T-helper 9 cell (primary cell): ENCODE measurements around the gene SNX20.

Experiments
- DNase-seq: peaks from one replicate; pipeline ENCODE4 v3.0.0-alpha.2; 2020

SNX20 gene

DNA sequence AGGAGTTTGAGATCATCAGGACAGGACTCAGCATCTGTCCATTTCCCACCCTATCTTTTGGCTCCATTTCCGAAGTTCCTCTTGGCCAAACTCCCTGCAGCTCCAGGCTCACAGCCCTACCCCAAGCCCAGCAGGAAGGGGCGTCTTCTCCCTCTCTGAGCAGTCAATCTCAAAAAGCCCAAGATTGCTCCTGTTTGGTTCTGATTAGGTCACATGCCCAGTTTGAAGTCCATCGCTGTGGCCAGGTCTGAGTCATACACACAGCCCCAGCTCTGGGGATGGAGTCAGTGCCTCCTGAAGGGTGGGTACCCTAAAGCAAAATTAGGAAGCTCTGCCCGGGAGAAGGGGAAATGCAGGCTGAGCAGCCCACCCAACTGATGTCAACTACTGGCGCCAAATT lies 23.9 kb downstream of the SNX20 start:
- DNase-seq, result no peak

DNA sequence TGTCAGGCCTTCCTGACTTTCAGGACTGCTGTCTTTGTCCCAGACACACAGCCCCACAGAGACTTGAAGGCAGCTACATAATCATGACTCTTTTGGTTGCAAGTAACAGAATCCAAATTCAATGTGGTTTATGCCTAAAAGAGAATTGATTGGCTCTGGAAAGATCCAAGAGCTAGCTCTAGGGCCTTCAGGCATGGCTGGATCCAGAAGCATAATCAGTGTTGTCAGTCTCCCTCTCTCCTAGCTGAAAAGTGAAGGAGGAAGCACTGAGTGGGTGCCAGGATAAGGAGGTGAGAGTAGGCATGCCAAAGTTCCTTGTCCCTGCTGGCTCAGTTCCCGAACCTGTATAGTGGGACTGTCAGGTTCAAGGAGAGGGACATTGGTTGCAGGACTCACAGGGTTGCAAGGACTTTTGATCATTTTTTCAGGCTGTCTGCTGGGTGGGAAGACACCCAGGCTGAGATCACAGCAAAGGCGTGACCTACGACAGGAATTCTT lies 25.5 kb downstream of the SNX20 start:
- no peak for DNase-seq

DNA sequence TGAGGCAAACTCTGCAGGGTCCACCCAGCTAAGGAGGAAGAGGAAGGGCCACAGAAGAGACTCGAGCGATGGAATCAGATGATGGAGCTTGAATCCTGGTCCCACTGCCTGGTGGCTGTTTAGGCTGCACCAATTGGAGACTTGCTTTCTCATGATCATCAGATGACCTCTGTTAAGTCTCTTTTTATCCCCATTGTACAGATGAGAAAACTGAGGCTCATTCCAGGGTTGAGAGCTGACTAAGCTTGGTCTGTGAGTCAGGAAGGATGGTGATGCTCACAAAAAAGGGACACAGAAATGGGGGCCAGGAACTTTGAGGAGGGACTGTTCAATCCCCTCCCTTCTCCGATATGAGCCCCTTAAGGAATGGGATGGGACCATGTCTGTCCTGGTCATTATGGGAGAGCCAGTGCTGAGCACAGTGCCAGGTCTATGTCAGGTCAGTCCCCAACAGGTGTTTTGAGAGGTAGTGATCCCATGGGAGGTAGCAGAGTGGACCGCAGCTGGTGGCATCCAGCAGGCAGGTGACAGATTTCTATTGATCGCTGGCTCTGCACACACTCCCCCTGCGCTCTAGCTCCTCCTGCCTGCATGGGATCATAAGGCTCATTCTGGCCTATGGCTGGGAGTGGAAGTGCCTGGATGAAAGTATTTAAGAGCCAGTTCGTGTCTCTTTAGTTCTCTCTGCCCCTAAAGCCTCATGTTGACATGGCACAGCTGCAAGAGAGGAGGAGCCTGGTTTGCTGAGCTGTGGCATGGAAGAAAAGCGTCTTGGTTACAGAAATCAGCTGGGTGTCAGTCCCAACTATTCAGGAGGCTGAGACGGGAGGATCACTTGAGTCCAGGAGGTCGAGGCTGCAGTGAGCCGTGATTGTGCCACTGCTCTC lies 27.2 kb downstream of the SNX20 start:
- no peak for DNase-seq

DNA sequence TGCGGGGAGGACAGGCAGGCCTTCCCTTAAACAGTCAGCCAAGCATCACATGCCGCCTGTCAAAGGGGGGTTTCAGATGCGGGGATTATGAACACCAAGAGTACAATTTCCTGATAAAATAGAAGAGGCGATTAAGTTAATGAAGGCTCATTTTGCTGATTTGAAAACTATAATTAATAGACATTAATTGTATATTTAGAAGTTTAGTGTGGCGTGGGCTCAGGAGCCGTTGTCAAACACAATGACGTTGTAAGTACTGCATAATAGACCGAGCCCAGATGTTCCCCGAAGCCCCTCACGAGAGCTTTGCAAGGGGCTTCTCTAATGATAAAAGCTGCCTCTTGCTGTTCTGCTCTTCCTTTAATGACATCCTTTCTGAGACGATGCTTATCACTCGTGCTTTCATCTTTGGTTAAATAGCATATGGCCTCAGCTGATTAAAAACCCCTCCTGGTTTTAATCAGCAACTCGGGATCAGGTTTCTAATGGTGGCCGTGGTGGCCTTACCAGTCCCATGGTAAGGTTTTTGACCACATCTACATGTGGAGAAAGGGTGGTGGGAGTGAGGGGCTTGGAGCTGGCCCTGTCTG lies 28.2 kb downstream of the SNX20 start:
- no peak for DNase-seq

DNA sequence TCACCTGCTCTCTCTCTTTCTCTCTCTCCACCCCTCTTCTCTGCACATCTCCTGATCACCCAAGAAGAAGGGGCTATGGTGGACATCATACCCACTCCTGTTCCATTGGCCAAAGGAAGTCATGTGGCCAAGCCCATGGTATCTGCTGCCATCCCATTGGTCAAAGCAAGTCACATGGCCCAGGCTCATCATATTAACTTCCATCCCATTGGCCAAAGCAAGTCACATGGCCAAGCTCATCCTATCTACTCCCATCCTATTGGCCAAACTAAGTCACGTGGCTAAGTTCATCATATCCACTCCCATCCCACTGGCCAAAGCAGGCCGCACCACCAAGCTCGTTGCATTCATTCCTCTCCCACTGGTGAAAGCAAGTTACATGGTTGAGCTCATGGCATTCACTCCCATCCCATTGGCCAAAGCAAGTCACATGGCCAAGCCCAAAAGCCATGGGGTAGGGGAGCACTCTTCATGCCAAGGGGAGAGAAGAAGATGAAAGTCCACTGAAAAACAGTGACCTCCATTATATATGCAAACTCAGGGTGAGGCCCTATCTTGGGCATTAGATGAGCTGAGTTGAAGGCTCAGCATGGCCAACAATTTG lies 29.2 kb downstream of the SNX20 start:
- DNase-seq, result no peak

DNA sequence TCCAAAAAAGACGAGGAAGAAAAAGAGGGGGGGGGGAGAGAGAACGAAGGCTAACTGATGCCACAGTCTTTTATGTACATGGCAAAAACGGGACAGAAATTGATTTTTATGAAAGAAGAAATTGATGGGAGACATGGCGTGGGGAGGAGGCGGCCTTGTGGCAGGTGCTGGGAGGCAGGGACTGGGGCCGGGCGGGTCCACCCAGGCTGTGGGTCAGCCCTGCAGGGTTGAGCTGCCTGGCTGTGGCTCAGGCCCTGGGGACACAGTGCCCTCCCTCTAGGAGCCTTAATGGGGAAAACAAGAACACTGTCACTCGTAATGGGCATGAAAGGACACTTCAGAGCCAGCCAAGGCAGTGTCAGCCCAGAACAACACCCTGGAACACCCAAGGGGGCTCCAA lies 34.8 kb downstream of the SNX20 start:
- no peak for DNase-seq

DNA sequence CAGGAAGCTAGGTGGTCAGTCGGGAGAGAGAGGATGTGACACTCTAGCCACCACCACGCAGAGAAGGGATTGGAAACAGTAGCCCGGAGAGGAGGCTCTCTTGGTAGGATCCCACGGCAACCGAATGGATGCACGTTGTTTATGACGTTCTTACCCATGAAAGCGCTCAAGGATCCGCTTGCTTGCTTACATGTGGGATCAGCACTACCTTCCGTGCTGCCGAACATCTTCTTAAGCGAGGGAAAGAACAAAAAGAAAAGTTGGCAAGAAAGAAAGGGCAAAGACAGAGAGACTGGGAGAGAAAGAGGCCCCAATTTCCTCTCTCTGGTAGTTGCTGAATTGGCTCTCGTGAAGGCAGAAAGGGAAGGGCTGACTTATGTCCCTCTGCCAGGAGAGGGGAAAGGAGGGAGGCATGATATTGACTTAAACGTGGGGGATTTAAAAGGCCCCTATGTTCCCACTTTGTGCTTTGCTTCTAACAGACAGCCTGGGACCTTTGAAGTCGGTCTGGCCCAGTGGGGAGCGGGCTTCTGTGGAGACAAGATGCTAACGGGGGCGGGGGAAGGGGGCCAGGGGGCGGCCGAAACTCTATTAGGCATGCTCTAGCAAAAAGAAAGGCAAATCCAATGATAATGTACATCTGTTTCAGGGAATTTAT lies 35.4 kb downstream of the SNX20 start:
- DNase-seq, result no peak

DNA sequence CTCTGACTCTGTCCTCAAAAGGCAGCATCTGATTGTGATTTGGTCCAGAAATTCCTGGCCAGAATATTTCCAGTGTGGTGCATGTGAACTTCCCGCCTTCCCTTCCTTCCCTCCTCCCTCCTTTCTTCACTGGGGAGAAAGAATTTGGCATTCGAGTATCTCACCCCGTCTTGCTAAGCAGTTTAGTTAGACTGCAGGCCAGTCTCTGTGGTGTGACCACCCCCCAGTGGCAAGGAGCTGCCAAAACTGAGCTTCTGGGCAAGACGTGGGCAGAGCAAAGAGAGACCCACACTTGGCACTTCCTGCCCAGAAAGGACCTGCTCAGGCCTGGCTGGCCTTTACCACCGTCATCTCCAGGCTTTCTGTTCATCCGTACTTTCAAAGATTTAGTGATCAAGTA lies 36.4 kb downstream of the SNX20 start:
- no peak for DNase-seq

DNA sequence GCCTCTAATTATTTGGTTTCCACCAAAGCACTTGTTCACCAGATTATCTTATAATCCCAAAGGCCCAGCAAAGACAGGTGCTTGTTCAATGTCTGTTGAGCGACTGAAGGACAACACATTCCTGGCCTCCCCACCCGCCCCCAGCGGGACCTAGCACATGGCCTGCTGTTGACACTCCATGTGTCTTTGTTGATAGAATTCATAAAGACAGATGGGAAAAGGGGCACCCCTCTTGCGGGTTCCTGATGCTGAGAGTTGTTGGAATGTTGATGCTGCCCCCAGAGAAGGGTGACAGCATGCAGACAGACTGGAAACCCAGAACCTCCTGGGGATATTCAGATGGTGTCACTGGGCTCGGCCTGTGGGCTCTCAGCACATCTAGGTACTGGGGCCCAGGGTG lies 36.9 kb downstream of the SNX20 start:
- DNase-seq, result no peak

DNA sequence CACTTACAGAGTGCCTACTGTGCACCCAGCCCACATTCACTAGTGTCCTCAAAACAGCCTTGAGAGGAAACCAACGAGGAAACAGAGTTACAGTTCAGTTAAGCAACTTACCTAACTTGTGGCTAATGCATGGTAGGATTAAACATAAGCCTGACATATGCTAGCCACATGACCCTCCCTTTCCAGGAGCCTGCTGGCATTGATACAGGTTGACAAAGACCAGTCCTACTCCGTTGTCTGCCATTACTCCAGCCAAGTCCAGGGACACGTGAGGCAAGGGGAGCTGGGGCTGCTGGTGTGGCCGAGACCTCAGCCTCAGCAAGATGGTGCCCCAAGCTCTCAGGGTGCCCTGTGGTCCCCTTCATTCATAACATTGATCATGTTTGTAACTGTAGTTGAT lies 37.9 kb downstream of the SNX20 start:
- no peak for DNase-seq

DNA sequence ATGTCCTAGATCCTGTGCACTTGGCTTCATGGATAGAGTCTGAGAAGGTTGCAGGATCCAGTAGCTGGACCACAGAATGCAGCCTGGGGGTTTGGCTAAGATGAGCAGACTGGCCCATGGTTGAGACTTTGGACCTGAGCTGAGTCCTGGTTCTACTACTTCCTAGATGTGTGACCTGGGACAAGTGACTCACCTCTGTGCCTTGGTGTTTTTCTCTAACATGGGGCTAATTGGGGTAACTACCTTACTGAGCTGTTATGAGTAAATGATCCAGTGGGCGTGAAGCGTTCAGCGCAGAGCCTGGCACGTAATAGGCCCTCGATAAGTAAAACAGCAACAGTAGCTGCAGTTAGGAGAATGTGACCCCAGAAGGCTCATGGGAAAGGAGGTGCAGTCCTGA lies 38.8 kb downstream of the SNX20 start:
- DNase-seq, result no peak

DNA sequence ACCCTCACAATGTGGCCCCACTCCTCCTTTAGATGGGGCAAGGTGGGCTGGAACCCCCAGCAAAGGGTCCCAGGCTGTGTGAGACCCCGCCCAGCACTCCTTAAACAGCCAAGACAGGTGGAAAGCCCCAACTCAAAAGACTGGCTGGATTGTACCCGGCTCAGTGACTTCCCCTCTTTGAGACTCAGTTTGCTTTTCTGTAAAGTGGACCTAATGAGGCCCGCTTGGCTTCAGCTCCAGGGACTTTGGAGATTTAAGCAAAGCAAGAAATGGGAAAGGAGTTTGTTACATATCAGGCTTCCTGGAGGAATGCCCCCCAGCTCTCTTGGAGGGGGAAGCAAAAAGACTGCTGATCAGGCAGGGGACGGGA lies 39.3 kb downstream of the SNX20 start:
- no peak for DNase-seq

DNA sequence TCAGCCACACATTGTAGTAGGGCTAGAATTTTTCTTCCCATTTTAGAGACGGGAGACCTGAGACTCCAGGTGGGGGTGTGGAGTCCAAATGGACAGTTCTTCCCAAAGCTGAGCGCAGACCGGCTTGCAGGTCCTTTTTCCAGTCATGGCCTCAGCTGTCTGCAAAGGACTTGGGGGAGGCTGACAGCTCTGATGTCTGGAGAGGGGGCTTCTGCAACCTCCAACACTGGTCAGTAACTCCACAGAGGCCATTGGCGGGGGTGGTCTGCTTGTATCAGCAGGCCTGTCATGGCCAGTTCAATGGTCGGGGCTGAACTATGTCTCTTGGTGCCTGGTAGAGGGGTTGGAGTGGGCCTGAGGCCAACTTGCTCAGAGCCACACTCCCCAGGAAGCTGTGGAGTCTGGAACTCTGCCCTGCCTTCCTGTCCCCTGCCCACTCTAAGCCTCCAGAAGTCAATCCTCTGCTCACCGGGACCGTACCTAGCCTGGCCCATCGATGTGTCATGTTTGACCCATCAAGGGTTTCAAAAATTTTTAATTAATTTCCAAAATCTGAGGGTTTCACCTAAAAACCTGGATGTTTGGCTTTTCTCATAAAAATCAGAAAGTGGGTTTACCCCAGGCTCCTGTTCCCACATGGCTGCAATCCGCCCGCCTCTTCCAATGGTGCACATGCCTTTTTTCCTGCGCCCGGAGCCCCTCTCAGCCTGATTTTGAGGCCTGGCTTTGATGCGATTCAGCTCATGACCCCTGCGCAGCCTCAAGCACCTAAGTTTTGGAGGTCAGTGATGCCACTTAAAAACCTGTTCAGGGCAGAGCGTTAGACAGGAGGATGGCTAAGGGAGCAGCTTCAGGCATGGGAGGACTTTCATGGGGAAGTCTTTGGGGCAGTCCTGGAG lies 39.9 kb downstream of the SNX20 start:
- no peak for DNase-seq

DNA sequence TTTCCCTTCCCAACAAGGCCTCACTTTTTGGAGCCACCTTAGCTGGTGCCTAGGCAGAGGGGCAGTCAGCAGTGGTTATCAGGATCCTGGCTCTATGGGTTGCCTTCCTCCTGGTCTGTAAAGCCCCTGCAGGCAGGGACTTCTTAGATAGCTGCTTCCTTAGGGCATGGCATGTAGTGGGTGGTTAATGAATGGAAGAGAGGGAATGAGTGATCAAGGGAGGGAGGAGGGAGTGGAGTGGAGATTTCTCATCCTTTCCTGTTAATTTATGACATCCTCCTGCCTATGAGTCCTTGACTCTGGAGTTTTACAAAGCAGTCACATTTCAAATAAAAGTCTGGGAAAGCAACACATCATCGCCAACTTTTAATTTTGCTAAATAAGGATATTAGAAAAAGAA lies 40.7 kb downstream of the SNX20 start:
- DNase-seq, result no peak

DNA sequence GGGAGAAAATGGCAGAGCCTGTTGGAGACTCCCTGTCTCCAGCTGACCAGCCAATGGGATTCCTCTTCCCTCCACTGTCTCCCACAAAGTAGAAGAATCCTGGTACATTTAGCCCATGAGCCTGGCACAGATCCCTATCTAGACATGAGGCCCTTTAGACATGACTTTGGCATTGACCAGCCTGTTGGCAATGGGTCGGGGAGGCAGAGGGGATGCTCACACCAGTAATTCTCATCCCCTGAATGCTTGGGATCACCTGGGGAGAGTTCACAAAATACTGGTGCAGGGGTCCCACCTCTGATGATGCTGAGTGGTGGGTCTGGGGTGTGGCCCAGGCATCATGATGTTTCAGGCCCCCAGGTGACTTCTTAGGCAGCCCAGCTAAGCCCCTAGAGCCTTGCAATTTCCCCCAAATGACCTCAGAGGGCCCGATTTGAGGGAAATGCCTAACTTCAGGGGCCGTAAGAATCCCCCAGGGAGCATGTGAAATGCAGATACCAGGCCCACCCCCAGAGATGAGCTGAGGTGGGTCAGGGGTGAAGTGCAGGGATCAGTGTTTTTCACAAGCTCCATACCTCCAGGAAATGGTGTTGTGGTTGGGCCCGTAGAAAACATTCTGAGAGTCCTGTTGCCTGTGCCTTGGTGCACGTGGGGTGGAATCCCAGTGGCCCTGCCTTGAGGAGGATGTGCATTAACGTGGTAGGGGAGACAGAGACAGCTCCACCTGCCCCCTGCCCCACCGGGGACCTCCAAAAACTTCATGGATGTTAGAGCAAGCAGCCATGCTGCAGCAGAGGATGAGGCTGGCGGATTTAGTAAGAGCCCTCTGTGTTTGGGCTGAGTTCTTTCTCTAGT lies 42.1 kb downstream of the SNX20 start:
- no peak for DNase-seq

DNA sequence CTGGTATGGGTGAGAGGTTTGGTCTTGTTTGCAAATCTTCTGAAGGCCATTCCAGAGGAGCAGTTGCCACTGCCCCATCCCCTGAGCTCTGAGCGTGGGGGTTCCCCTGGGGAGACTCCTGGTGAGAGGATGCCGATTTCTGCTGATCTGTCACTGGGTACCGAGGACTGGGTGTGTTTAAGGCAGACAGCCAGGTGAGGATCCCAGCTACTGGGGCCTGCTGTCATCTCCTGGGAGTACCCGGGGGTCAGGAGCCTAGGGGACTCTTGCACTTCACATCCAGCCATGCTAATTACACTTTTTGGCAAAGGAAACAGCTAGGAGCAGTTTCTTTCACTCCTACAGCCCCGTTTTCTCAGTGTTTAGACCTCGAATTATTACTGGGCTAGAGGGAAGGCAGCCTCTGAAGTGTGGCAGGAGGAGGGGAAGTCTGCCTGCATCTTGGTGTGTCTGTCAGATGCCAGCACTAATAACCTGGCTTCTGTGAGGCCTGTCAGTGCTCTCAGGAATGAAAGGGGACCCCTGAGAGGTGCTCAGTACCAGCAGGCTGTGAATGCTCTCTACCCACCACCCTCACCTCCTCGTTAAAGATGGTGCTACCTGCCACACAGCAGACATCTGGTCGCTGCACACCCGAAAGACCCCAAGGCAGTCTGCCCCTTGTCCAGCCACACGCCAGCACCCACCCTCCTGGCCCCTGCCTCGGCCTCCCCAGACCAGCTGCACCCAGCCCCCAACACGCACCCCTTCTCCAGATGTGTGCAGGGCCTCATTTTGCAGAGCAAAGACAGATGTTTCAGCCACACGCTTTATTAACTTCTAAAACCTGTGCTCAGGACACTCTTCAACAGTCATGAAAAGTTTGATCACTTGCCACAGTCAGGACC lies 43.2 kb downstream of the SNX20 start:
- DNase-seq, result no peak

DNA sequence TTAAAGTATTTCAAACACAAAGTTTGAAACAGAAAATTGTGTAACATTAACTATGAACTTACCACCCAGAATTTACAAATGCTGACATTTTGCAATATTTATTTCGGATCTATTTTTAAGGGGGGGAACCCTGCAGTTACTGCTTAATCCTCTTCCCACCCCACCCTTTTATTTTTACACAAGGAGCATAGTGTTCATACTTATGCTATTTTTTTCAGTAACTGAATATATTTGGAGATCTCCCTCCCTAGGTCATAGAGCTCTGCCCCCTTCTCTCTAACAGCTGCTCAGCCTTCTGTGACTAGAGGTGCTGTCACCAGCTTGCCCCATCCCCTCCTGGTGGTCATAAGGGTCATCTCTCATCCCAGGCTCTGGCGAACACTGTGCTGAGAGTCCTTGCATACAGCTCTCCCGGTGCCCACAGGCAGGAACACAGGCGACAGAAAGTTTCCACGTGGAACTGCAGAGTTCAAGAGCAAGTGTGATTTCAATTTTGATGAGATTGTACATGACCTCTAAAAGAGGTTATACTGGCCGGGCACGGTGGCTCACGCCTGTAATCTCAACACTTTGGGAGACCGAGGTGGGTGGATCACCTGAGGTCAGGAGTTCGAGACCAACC lies 44.2 kb downstream of the SNX20 start:
- DNase-seq, result no peak

DNA sequence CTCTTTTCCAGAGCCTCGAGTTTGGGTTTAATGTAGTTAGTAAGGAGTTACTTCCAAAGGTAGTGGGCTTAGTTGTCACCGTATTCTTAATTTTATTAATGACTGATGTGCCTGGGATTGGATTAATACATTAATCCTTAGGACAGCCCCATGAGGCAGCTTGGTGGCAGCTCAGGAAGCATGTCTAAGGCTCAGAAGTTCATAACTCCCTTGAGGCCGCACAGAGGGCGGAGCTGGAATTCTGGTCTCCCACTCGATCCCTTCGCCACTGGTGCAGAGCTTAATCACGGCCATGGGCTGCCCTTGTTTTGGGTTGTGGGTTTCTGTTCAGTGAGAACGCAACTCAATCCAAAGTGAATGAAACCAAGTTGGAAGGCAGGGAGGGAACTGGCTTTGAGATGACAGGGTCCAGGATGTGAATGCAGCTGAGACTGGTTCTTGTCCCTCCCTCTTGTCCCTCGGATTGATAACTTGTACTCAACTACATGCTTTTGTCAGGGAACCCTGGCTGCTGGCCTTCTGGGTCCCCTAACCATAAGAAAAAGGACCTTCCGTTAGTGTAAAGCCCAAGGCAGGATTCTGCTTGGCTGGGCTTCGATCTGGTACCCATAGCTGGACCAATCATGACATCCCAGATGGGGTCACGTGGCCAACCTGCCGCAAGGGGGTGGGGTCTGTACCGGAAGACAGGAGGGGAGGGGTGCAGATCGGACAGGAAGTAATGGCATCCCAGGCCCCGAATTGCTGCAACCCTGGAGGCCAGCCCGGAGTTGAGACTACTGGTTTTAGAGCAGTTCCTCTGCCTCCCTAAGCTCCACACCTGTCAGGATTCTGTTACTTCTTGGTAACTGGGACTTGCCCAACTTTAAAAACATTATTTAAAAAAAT lies 45.4 kb downstream of the SNX20 start:
- no peak for DNase-seq

DNA sequence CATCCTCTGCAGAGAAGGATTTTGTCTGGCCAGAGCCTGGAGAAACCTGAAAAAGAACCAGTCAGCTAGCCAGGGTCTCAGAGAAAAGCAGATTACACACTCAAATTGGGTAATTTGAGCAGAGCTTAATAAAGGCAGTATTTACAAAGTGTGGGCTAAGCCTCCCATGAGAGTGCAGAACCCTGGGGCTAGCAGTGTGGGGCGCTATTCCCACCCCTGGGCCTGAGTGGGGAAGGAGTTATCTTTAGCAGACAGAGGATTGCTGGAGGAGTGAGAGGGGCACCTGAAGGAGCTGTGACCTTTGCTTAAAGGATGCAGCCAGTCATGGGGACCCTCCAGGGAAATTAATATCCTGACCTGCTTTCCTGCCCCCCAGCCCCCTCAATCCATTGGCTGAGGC lies 46.2 kb downstream of the SNX20 start:
- DNase-seq, result no peak
